Fibroblast of peridontal ligament (primary cell): ENCODE data around the gene HTR4.

Experiments used
- DNase-seq: peaks from one replicate; pipeline ENCODE4 v3.0.0-alpha.2; 2010; ENCODE audit errors: extremely low read depth

The HTR4 gene

GRCh38 chr5:148665431-148665830 is 11.1 kb upstream of the HTR4 start:
- no peak for DNase-seq

- no peak for DNase-seq
These were observed 9.2 kb upstream of the HTR4 start for GRCh38 chr5:148663509-148663908.

GRCh38 chr5:148660346-148660660 is 6.0 kb upstream of the HTR4 start:
- DNase-seq = no peak

GRCh38 chr5:148659641-148660345 is 5.5 kb upstream of the HTR4 start:
- DNase-seq = no peak

- no peak for DNase-seq
These were observed 964 bp downstream of the HTR4 start for GRCh38 chr5:148653291-148653835.

GRCh38 chr5:148651528-148651927 is 2.8 kb downstream of the HTR4 start:
- DNase-seq = no peak

- no peak for DNase-seq
These were observed 8.8 kb downstream of the HTR4 start for GRCh38 chr5:148645527-148645926.

GRCh38 chr5:148641735-148642134 is 12.6 kb downstream of the HTR4 start:
- no peak for DNase-seq

- DNase-seq = no peak
These were observed 13.9 kb downstream of the HTR4 start for GRCh38 chr5:148640471-148640870.

- DNase-seq = no peak
These were observed 15.2 kb downstream of the HTR4 start for GRCh38 chr5:148639081-148639480.

GRCh38 chr5:148636353-148636752 is 18.0 kb downstream of the HTR4 start:
- no peak for DNase-seq

GRCh38 chr5:148635321-148636083 is 18.8 kb downstream of the HTR4 start:
- DNase-seq = no peak

- DNase-seq = no peak
These were observed 21.3 kb downstream of the HTR4 start for GRCh38 chr5:148633067-148633377.

GRCh38 chr5:148632255-148633066 is 21.9 kb downstream of the HTR4 start:
- DNase-seq = no peak

- DNase-seq = no peak
These were observed 27.3 kb downstream of the HTR4 start for GRCh38 chr5:148626986-148627385.

GRCh38 chr5:148626081-148626613 is 28.2 kb downstream of the HTR4 start:
- no peak for DNase-seq

- DNase-seq = no peak
These were observed 29.1 kb downstream of the HTR4 start for GRCh38 chr5:148625250-148625649.

GRCh38 chr5:148623741-148624140 is 30.6 kb downstream of the HTR4 start:
- no peak for DNase-seq

- DNase-seq = no peak
These were observed 31.2 kb downstream of the HTR4 start for GRCh38 chr5:148623101-148623500.

GRCh38 chr5:148620696-148621095 is 33.6 kb downstream of the HTR4 start:
- DNase-seq = no peak

GRCh38 chr5:148620091-148620490 is 34.2 kb downstream of the HTR4 start:
- DNase-seq = no peak

GRCh38 chr5:148619484-148619883 is 34.8 kb downstream of the HTR4 start:
- no peak for DNase-seq
